ENCODE measurements around the gene CDK2AP2.

GRCh38 chr11:67496113-67496512, 11.8 kb downstream of the CDK2AP2 start:
- TF ChIP-seq CTCF (IDR thresholded peaks at IDR 0.05; ENCODE audit: insufficient read depth, low read length) = no peak
- TF ChIP-seq, protein P1, sequence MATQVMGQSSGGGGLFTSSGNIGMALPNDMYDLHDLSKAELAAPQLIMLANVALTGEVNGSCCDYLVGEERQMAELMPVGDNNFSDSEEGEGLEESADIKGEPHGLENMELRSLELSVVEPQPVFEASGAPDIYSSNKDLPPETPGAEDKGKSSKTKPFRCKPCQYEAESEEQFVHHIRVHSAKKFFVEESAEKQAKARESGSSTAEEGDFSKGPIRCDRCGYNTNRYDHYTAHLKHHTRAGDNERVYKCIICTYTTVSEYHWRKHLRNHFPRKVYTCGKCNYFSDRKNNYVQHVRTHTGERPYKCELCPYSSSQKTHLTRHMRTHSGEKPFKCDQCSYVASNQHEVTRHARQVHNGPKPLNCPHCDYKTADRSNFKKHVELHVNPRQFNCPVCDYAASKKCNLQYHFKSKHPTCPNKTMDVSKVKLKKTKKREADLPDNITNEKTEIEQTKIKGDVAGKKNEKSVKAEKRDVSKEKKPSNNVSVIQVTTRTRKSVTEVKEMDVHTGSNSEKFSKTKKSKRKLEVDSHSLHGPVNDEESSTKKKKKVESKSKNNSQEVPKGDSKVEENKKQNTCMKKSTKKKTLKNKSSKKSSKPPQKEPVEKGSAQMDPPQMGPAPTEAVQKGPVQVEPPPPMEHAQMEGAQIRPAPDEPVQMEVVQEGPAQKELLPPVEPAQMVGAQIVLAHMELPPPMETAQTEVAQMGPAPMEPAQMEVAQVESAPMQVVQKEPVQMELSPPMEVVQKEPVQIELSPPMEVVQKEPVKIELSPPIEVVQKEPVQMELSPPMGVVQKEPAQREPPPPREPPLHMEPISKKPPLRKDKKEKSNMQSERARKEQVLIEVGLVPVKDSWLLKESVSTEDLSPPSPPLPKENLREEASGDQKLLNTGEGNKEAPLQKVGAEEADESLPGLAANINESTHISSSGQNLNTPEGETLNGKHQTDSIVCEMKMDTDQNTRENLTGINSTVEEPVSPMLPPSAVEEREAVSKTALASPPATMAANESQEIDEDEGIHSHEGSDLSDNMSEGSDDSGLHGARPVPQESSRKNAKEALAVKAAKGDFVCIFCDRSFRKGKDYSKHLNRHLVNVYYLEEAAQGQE (IDR thresholded peaks at IDR 0.05; ENCODE audit: insufficient replicate concordance, low read depth) = no peak
- no peak for TF ChIP-seq GABPA (IDR thresholded peaks at IDR 0.05; ENCODE audit: low read depth)
- no peak for TF ChIP-seq POLR2AphosphoS5 (IDR thresholded peaks at IDR 0.05; ENCODE audit: low read depth)

Measured in HL-60 (cell line).